ENCODE results near the gene GALNT3. TPM values are rescaled to one million over a fixed set of nuclear protein-coding genes. Genes with fewer than 3 reads are reported as not detected.

Gene GALNT3
- total RNA-seq, 1 donor from 2014 or later, result 27.8 TPM

GRCh38 chr2:165835363-165835762 is 41.3 kb upstream of the GALNT3 start:
- Histone ChIP-seq H3K9me3 (no peaks in the 10 kb centered on the region), H3K36me3 (no peaks in the 10 kb centered on the region), H3K27me3 (ENCODE audit: low read depth) (no peaks in the 10 kb centered on the region), H3K4me1 (no peaks in the 10 kb centered on the region), H3K4me3 (no peak overlapping the region), H3K27ac (no peak overlapping the region)
- no peak for TF ChIP-seq CTCF (IDR thresholded peaks at IDR 0.05)
- DNase-seq, result no peak
- intact Hi-C loops (cut with DNase I), result no loop called here
- ATAC-seq, result no peak

GRCh38 chr2:165833156-165833555 is 39.1 kb upstream of the GALNT3 start:
- H3K27ac ChIP-seq, result no peak overlapping the region
- H3K4me1 ChIP-seq, result no peaks in the 10 kb centered on the region
- intact Hi-C loops (cut with DNase I), result no loop called here
- no peak for DNase-seq
- H3K36me3 ChIP-seq, result no peaks in the 10 kb centered on the region
- no peak for TF ChIP-seq CTCF (IDR thresholded peaks at IDR 0.05)
- H3K4me3 ChIP-seq, result no peak overlapping the region
- no peaks in the 10 kb centered on the region for H3K9me3 ChIP-seq
- no peak for ATAC-seq
- no peaks in the 10 kb centered on the region for H3K27me3 ChIP-seq (ENCODE audit: low read depth)

- intact Hi-C loops (cut with DNase I), result no loop called here
- DNase-seq, result no peak
- ATAC-seq, result no peak
- Histone ChIP-seq H3K4me3 (no peak overlapping the region), H3K27me3 (ENCODE audit: low read depth) (no peaks in the 10 kb centered on the region), H3K9me3 (no peaks in the 10 kb centered on the region), H3K27ac (no peak overlapping the region), H3K36me3 (no peaks in the 10 kb centered on the region), H3K4me1 (peaks cover 7% of the 10 kb centered on the region)
- no peak for TF ChIP-seq CTCF (IDR thresholded peaks at IDR 0.05)
Observed at GRCh38 chr2:165827921-165828276, 33.9 kb upstream of the GALNT3 start.

- ATAC-seq (no peak), DNase-seq (no peak)
- peaks cover 7% of the 10 kb centered on the region for H3K4me1 ChIP-seq
- no peaks in the 10 kb centered on the region for H3K9me3 ChIP-seq
- H3K36me3 ChIP-seq, result no peaks in the 10 kb centered on the region
- intact Hi-C loops (cut with DNase I), result no loop called here
- H3K27ac ChIP-seq, result no peak overlapping the region
- H3K27me3 ChIP-seq (ENCODE audit: low read depth), result no peaks in the 10 kb centered on the region
- H3K4me3 ChIP-seq, result no peak overlapping the region
- no peak for TF ChIP-seq CTCF (IDR thresholded peaks at IDR 0.05)
Observed at GRCh38 chr2:165827016-165827920, 33.2 kb upstream of the GALNT3 start.

- Histone ChIP-seq H3K27ac (no peak overlapping the region), H3K36me3 (no peaks in the 10 kb centered on the region), H3K4me1 (peaks cover 7% of the 10 kb centered on the region), H3K9me3 (no peaks in the 10 kb centered on the region), H3K4me3 (no peak overlapping the region), H3K27me3 (ENCODE audit: low read depth) (no peaks in the 10 kb centered on the region)
- DNase-seq (no peak), ATAC-seq (peak; percentile 55 to 83)
- intact Hi-C loops (cut with DNase I), result no loop called here
- no peak for TF ChIP-seq CTCF (IDR thresholded peaks at IDR 0.05)
Observed at GRCh38 chr2:165825041-165825440, 31.0 kb upstream of the GALNT3 start.

Measured in lower lobe of right lung (tissue), 2 donors.